ENCODE results near the gene IL36A.

Gene IL36A

GRCh38 chr2:113053666-113054065 lies 48.4 kb downstream of the IL36A start:
- no peak for DNase-seq

GRCh38 chr2:113054066-113054465 lies 48.8 kb downstream of the IL36A start:
- DNase-seq = no peak

GRCh38 chr2:113056521-113056920 lies 51.3 kb downstream of the IL36A start:
- no peak for DNase-seq

- DNase-seq = no peak
Measured at GRCh38 chr2:113057117-113057516, 51.9 kb downstream of the IL36A start.

Data from activated CD4-positive, alpha-beta T cell treated with anti-CD3 and anti-CD28 coated beads for 1 hour (primary cell).